GM19023 (cell line): ENCODE data around the gene ZNF275.
"Not testable (repeated sequence)": the region's sequence is repeated elsewhere in the genome, so short reads cannot be mapped to it uniquely, and the experiment has no call there.

Source experiments
- ATAC-seq: cut with Tn5 transposase; IDR thresholded peaks from one replicate; pipeline ENCODE4 v1.9.1; 2021; ENCODE audit warnings: mild to moderate bottlenecking, moderate library complexity; ENCODE audit not compliant: unreplicated experiment

Gene ZNF275

DNA sequence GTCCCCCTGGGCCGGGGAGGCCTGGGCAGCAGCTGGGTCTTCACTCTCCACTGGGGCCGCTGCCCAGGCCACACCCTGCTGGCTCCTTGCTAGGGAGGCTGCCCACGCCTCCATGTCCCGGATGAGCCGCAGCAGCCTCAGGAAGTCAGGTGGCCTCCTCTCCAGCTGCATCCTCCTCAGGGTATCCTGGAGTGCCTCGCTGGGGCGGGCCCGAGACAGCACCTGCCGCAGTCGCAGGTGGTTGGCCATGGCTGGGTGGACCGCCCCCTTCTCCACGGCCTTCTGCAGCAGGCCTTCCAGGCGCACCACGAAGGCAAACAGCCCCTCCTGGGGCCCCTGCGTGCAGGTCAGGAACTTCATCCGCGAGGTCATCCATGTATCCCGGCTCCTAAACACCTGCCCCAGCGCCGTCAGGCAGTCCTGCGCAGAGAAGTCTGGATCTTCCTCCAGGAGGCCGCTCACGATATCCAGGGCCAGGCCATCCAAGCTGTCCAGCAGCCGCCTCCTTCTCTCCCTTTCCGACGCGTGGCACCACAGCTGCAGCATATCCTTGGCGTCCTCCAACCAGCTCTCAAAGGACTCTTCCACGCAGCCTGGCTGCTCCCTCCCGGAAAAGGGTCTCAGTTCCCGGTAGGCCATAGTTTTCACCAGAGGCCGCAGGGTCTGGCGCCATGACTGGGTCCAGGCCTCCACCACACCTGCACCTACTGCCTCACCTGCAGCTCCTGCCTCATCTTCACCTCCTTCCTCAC lies 14.5 kb upstream of the ZNF275 start:
- ATAC-seq = no peak

DNA sequence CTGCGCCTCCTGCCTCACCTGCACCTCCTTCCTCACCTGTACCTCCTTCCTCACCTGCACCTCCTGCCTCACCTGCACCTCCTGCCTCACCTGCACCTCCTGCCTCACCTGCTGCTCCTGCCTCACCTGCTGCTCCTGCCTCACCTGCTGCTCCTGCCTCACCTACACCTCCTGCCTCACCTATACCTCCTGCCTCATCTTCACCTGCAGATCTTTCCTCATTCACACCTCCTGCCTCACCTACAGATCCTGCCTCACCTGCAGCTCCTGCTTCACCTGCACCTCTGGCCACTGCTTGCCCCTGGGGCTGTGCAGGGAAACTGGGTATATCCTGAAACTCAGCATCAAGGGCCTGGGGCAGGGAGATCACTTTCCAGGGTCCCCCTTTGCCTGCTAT lies 13.9 kb upstream of the ZNF275 start:
- not testable (repeated sequence) for ATAC-seq

DNA sequence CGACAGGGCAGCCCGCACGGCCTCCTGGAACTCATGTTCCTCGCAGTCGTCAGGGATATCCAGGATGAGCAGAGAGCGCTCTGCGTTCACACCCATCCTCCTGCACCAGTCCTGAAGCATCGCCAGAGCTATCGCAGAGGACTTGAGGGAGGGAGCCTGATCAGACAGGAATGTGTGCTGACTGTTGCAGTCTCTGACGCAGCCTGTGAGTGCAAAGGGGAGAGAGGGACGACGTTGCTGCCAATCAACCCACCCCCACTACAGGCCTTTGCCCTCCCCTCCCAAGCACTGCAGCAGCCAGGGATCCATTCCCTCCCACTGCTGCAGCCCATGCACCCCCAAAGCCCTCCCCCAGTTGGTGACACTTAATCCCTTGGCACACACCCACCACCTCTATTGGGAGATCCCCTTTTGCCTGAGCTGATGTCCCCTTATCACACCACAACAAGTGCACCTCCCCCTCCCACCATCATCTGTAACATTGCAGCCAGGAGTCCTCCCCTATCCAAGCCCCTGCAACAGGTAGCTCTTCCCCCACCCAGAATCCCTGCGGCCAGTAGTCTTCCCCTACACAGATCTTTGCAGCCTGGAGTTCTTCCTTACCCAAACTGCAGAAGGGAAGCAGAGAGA lies 13.3 kb upstream of the ZNF275 start:
- no peak for ATAC-seq

DNA sequence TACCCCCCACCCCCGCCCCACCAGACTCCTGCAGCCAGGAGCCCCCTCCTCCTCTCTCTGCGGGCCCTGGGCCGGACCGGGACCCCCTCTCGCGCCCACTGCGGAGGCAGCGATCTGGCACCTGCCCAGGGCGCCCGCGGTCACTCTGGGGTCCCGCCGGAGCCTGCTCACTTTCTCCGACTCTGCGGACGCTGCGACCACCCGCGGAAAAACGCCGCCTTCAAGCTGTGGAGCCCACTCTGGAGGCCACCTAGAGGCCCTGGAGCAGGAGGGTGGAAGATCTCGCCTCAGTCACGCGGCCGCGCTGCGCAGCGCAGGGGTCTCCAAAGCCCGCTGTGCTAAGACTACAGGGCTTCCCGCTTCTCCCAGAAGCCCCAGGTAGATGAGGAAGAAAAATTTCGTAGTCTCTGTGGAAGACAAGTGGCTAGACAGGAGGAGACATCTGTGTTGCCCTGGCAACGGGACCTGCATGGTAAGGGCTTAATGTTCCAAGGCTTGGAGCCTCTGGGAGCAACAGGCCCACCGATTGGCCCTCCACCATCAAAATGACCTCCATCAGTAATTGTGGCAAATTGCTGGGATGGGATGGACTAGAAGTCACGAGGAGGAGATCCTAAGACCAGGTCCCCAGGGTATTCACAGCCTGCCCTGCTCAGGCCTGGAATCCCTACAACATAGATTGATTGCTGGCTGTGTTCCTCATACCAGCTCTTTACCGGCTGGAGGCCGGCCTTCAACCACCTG lies 12.4 kb upstream of the ZNF275 start, which contains the start of gene PNMA6F:
Gene PNMA6F (minus strand): TSS at position 387 of the 744 bp plus-strand sequence. CDS start 1,093 bp downstream, outside the sequence.
- no peak for ATAC-seq

DNA sequence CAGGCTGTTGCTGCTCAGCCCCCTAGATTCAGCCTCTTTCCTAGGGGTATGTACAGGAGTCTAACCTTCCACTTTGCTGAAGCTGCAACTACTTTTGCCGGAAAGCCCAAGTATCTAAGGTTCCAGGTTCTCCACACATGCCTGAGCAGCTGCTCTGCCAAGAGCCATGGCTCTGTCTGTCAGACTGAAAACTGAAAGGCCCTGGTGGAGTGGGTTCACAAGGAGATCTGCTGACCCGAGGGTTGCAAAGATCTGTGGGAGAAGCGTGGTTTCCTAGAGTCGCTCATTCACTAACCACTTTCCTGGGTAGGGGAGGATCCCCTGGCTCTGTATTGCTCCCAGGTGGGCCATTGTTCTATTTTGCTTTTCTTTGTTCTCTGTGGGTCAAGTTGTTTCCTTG lies 6.4 kb upstream of the ZNF275 start:
- ATAC-seq = no peak

DNA sequence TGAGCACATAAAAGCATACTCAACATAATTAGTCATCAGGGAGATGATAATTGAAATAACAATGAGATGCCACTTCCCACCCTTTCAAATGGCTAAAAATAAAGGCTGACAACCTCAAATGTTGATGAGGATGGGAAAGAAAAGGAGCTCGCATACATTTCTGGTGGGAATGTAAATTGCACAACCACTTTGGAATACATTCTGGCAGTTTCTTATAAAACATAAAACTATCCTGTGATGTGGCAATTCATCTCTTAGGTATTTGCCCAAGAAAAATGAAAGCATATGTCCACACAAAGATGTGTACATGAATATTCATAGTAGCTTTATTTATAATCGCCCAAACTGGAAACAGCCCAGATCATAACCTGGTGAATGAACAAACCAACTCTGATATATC lies 687 bp upstream of the ZNF275 start:
- no peak for ATAC-seq

DNA sequence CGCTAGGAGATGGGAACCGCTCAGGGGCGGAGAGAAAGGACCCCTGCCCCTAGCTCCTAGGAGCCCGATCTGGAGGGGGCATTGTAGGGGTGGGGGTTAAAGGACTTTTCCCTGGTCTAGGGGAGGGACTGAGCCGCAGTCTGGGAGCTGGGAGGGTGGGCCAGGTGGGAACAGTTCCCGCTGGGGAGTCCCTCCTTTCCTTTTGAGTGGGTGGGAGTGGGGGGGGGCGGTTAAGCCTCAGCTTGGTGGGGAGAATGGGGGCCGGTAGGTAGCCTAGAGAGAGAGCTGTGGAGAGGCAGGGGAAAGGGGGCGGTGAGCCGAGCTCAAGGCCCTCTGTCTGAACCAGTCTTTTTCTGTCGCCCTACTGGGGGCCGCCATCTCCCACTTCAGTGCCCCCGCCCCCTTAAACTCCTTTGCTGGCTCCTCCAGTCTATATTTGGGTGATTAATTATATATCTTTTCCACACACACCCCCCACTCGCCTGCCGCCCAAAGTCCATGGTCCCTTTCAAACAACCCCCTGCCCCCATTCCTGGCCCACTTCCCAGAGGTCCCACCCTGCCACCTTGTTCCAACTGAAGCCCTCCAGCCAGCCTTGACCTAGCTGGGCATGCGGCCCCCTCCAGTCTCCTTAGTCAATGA lies 822 bp downstream of the ZNF275 start:
- no peak for ATAC-seq

DNA sequence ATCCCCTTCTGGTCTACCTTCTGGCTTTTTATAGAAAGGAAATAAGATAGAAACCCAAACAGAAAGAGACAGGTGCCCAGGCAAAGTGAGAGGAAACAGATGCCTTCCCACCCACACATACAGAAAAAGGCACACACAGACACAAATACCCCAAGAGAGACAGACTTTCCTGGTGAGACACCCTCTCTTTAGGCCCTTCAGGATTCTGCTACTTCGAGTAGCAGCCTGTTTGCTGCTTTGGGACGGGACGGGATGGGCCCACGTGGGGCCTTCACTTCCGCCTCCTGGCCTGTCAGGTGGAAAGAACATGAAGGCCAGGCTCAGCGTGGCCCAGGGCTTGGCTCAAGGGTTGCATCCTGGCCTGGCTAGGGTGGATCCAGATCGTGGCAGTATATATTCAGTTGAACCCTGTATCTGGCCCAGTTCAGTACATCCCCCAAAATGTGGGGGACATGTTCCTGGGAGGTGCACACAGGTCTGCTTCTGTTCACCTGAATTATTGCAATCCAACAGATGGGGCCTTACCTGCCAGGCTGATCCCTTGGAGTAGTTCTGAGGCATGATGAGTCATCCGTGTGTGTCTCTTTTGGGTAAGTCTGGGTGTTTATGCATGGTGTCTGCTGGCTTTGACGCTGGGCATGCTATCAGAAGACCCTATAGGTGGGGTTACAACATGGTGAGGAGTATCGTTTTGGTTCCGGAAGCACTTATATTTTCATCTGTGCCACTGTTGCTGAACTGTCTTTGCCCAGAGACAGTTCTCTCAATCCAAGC lies 2.4 kb downstream of the ZNF275 start:
- ATAC-seq = peak; percentile 35

DNA sequence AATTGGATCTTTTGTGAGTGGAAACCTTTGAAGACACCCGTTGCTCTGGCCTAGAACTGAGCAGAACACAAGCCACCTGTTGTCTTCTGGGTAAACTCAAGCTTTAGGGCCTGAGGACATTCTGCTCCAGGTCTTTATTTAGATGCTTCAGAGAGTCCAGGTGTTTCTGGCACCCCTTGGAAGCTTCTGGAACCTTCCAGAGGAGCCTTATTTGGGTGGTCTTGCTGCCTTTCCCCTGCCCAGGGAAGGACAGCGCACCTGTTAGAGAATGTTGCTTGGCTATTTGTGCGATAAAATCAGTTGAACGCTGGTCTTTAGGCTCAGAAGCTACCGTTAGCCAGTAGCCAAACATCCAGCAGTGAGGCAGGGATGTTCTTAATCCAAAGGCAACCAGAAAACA lies 3.0 kb downstream of the ZNF275 start:
- ATAC-seq = no peak

DNA sequence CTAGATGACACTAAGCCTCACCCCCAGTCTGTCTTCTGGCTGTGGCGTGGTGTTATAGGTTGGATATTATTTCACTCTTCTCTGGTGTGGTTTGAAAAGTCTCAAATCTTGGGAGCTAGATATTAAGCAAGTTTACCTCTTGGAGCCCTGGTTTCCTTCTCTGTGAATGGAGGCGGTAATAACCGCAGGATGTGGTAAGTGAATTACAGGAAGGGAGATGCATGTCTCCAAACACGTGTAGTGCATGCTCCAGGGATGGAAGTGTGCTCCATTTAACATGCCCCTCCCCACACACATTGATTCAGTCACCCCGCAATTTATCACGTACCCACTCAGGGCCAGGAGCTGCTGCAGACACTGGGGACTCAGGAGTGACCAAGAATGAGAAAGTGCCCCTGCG lies 4.9 kb downstream of the ZNF275 start:
- ATAC-seq = no peak

DNA sequence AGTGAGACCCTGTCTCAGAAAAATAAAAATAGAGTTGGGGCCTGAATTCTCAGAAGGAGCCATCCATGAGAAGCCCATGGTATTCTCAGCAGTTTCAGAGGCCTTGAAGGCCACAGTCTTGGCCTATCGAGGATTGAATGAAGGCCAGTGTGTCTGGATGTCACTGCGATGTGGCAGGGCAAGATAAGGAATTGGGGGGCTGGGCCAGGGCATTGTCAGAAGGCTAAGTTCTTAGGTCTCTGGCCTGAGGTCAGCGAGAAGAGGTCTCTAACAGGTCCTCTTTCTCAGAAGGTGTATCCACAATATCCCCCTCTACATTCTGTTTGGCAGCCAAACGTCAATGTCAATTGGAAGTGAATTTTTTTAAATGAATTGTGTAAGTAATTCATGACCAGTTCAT lies 5.7 kb downstream of the ZNF275 start:
- ATAC-seq = no peak

DNA sequence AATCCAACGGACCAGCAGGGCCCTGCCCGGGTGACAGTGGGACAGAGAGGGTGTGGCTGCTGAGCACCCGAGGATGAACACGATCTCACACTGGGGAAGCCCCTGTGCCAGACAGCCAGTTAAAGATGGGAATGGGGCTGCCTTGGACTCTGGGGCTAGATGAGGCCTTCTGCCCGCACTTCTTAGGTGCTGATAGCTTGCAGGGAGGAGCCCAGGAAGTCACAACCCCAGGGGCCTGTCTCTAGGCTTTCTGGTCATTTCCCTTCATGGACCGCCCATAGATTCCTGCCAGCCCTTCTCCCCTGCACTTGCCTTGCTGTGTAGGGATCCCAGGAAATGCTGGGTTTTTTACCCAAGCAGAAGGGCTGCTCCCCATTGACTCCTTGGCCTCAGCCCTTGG lies 6.2 kb downstream of the ZNF275 start:
- ATAC-seq = no peak

DNA sequence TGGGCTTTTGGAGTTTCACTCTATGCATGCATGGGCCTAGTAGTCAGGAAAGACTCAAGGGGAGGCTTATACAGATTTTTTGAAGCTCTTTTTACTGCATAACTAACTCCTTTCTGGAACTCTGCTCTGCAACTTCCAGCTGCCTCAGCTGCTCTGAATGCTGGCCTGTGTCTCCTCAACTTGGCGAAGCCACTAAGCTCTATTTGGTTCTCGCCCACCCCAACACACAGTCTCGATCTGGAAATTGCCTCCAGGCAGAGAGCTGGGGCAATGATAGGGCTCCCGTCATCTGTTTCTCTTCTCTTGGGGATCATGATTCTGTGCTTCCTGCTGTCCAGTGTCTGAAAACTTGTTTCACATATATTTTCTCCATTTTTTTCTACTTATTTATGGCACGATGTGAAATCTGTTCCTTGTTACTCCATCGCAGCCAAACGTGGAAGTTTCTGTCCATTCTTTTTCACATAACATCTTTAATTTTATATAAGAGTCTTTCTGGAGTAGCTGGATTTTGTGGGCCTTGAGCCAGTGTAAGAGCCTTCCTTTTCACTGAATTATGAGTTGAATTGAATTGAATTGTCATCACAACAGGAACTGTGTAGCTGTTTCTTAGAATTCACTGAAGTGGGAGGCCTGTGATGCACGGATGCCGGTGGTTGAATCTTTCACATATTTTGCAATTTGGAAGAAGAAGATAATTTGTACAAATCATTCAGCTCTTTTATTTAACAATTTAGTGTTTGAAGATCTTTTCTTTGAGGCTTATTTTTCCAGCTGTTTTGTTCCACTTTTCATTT lies 9.0 kb downstream of the ZNF275 start:
- no peak for ATAC-seq

DNA sequence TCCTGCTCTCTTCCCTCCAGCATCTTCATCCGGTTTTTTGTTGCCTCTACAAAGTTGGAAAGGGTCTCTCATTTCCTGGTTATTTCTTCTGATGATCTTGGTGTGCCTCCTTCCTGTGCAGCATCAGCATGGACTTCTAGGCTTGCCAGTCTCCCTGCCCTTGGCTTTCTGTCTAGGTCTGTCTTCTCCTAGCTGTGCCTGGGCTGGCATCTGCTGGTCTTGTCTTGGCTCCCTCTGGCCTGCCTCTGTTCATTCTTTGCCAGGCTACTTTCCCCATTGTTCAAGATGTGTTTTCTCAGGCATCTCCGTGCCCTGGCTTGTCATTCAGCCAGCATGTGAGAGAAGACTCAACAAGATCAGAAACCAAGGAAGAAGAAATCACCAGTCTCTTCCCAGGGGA lies 9.7 kb downstream of the ZNF275 start:
- ATAC-seq = no peak

DNA sequence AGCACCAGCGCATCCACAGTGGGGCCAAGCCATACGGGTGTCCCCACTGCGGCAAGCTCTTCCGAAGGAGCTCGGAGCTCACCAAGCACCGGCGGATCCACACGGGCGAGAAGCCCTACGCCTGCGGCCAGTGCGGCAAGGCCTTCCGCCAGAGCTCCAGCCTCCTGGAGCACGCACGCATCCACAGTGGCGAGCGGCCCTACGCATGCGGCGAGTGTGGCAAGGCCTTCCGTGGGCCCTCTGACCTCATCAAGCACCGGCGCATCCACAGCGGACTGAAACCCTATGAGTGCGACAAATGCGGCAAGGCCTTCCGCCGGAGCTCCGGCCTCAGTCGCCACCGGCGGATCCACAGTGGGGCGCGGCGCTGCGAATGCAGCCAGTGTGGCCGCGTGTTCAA lies 13.6 kb downstream of the ZNF275 start:
- ATAC-seq = no peak

DNA sequence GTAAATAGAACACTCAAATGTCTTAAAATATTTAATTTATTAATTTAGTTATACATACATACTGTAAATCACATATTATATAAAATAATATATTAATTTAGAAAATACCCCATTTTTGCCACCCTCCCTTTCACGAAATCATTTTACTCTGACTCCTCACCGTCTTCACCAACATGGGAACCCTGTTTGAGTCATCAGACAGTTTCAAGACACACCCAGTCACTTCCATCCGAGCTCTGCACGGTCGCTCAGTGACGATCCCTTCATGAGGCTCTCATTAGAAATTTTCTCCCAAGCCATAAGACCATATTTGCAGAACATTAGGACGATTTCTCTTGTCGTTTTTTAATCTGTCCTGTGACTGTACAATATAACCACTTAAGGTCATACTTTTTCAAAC lies 14.5 kb downstream of the ZNF275 start:
- no peak for ATAC-seq

DNA sequence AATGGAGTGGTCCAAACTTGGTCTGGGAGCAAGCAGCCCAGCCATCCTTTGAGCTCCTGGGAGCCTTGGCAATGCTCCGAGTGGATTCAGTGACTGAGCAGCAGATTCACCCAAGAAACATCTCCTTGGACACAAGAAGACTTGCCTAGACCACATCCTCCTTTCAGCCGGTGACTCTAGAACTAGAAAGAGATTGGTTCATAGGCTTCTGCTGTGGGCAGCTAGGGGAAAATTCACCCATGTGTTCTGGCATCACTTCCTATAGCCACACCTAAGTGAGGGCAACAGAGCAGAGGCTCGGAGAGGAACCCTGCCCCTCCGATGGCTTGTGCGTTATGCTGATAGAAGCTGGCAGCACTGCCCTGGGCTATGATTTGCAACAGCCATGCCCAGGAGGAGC lies 16.0 kb downstream of the ZNF275 start:
- ATAC-seq = no peak

DNA sequence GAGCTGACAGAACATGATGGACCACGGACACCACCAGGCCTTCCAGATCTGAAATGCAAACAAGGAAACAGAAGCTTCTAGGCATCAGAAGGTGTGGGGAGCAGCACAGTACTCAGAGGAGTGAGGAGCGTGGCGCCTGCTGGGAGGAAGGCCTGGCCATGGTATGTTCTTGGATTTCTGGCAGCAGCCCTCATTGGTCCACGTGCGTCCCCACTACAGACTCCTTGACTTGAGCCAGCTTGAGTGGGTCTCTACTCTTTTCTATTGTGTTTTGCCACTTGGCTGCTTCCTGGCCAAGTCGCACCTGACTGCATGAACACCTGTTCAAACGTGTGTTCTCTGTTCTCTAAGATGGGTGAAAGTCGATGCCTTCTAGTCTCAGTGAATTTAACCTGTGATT lies 18.0 kb downstream of the ZNF275 start:
- no peak for ATAC-seq

DNA sequence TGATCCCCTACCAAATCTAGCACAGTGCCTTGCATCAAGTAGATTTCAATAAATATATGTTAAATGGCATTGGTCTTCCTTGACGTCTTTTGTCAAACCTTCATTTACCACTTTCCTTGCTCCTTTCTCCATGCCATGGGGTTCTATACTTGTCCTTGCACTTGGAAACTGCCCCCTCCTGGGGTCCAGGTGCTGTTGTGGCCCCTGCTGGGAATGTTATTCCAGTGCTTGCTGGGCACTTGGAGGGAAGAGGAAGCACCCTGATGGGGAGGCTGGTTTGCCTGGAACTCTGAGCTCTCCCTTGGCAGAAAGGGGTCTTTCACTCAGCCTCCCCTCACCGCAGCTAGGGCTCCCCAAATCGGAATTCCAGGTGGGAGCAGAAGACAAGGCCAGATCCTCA lies 18.9 kb downstream of the ZNF275 start:
- ATAC-seq = no peak

DNA sequence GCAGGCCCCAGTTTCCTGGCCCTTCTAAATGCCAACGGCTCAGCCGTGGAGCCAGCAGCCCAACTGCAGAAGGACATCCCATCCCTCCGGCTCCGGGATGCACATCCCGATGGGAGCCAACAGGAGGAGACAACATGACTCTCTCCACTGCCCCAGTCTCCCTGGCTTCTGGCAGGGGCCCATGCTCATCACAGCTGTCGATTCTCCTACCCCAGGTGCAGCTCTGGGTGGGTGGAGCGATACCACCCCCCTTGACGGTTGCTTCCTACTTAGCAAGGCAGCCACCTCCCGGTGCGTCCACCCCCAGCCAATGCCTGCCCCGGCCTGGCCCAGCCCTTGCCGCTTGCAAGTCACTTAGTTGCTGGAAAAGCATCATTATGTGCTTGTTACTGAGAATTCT lies 19.5 kb downstream of the ZNF275 start:
- no peak for ATAC-seq
